ENCODE results near the gene SNTB2. TPM values are rescaled to one million over a fixed set of nuclear protein-coding genes. Genes with fewer than 3 reads are reported as not detected.

Gene SNTB2
- total and polyA plus RNA-seq, 2 of the 8 experiments (the other 6 are each of a cell fraction or from before 2014, with no cell fraction given): 6.0 to 16.1 TPM

- no peak overlapping the region for H3K4me2 ChIP-seq (ENCODE audit: insufficient read depth in 1 of 2, low read depth in 2 of 2, low read length in 2 of 2)
- TF ChIP-seq SIRT6 (IDR thresholded peaks at IDR 0.05; ENCODE audit: low read length): no peak
- no peak for TF ChIP-seq SIX5 (IDR thresholded peaks at IDR 0.05; ENCODE audit: low read depth, low read length)
- no peak for TF ChIP-seq CEBPB (IDR thresholded peaks at IDR 0.05; ENCODE audit: low read depth, low read length)
- no peak for TF ChIP-seq POLR2A (IDR thresholded peaks at IDR 0.05; ENCODE audit: control extremely low read depth in 1 of 2, low read depth in 2 of 2, low read length in 2 of 2)
- TF ChIP-seq JUN (IDR thresholded peaks at IDR 0.05; ENCODE audit: low read depth, low read length): no peak
- no peak for TF ChIP-seq YY1 (IDR thresholded peaks at IDR 0.05; ENCODE audit: low read depth, low read length)
- TF ChIP-seq TBP (IDR thresholded peaks at IDR 0.05; ENCODE audit: low read depth, low read length): no peak
- no peak for TF ChIP-seq PHF8 (conservative IDR thresholded peaks at IDR 0.05; ENCODE audit: low read depth, low read length)
- TF ChIP-seq TAF7 (optimal IDR thresholded peaks at IDR 0.05; ENCODE audit: borderline replicate concordance, low read depth, low read length): no peak
- no peak for TF ChIP-seq TCF12 (IDR thresholded peaks at IDR 0.05; ENCODE audit: low read depth, low read length)
- TF ChIP-seq RAD21 (IDR thresholded peaks at IDR 0.05 in 1 of 2, conservative IDR thresholded peaks at IDR 0.05 in 1 of 2; ENCODE audit: low read depth in 2 of 2, low read length in 2 of 2): no peak
- TF ChIP-seq SRF (IDR thresholded peaks at IDR 0.05; ENCODE audit: low read depth, low read length): no peak
- no peak for TF ChIP-seq CBX5 (IDR thresholded peaks at IDR 0.05; ENCODE audit: low read depth, low read length)
- TF ChIP-seq CBX8 (IDR thresholded peaks at IDR 0.05; ENCODE audit: borderline replicate concordance, low read depth, low read length): no peak
- TF ChIP-seq ZNF274 (IDR thresholded peaks at IDR 0.05; ENCODE audit: borderline replicate concordance, extremely low read depth, low read length): no peak
These were observed 86.0 kb downstream of the SNTB2 start for GRCh38 chr16:69273009-69273408.

More at GRCh38 chr16:69273009-69273408, 86.0 kb downstream of the SNTB2 start:
- WGBS, 2 experiments (ENCODE audit: extremely low coverage in 1 of 2, insufficient coverage in 1 of 2, insufficient read length in 1 of 2, insufficient replicate concordance in 2 of 2, low coverage in 1 of 2, low lambda C conversion rate in 2 of 2, missing lambda C conversion rate in 1 of 2): 99% methylated on average over 4 of the region's 4 CpGs; no CpG with 5 or more reads in 1 of the 2 experiments
- Histone ChIP-seq H4K91ac (replicated peaks; ENCODE audit: insufficient read length, low read length) (no peak overlapping the region), H3K4me1 (replicated peaks in 1 of 4; ENCODE audit: control insufficient read depth in 3 of 4, insufficient read depth in 4 of 4, low read length in 3 of 4) (no peaks in the 10 kb centered on the region), H2BK120ac (replicated peaks; ENCODE audit: low read depth, low read length) (no peak overlapping the region), H2BK15ac (ENCODE audit: low read length) (no peak overlapping the region), H2BK20ac (ENCODE audit: low read length) (no peak overlapping the region), H3K4me3 (ENCODE audit: extremely low read depth in 1 of 4, insufficient read depth in 2 of 4, low read depth in 3 of 4, low read length in 4 of 4) (no peak overlapping the region), H3K79me2 (ENCODE audit: control insufficient read depth in 1 of 2, insufficient read depth in 2 of 2, low read length in 2 of 2) (no peaks in the 10 kb centered on the region), H2BK12ac (ENCODE audit: low read depth, low read length) (no peak overlapping the region), H3K27ac (ENCODE audit: low read depth, low read length) (no peak overlapping the region), H3K23me2 (ENCODE audit: low read depth, low read length) (no peaks in the 10 kb centered on the region; the same call in 1 of the 2 replicates), H4K20me1 (replicated peaks in 1 of 2; ENCODE audit: control insufficient read depth in 1 of 2, insufficient read depth in 2 of 2, low read length in 2 of 2) (no peaks in the 10 kb centered on the region), H3K9ac (replicated peaks in 1 of 4; ENCODE audit: extremely low read depth in 1 of 4, low read depth in 3 of 4, low read length in 3 of 4) (no peak overlapping the region), H4K5ac (ENCODE audit: insufficient read length, low read depth, low read length) (no peak overlapping the region), H3K79me1 (ENCODE audit: low read depth, low read length) (no peaks in the 10 kb centered on the region), H3K14ac (ENCODE audit: insufficient read length) (no peak overlapping the region), H3K56ac (replicated peaks; ENCODE audit: insufficient read length, low read depth, low read length) (no peak overlapping the region), H3K9me3 (ENCODE audit: insufficient read depth in 2 of 2, low read depth in 1 of 2, low read length in 1 of 2) (no peaks in the 10 kb centered on the region), H4K8ac (ENCODE audit: extremely low read depth, insufficient read depth, low read length) (no peak overlapping the region; the same call in 1 of the 2 replicates), H2AK5ac (ENCODE audit: low read depth, low read length) (no peak overlapping the region), H3K36me3 (ENCODE audit: control insufficient read depth in 2 of 4, insufficient read depth in 4 of 4, low read length in 3 of 4) (peaks cover 0 to 8% (median 2%) of the 10 kb centered on the region in 4 experiments; a peak in 4 of 8 replicates), H2BK5ac (ENCODE audit: low read depth, low read length) (no peak overlapping the region), H2AFZ (ENCODE audit: low read length) (no peak overlapping the region), H3K4ac (replicated peaks; ENCODE audit: insufficient read length, low read depth, low read length) (no peak overlapping the region), H3K27me3 (replicated peaks in 1 of 4; ENCODE audit: control insufficient read depth in 3 of 4, extremely low read depth in 1 of 4, insufficient read depth in 3 of 4, low read length in 3 of 4) (no peaks in the 10 kb centered on the region), H3K23ac (ENCODE audit: insufficient read length) (no peak overlapping the region), H3K18ac (ENCODE audit: extremely low read depth, low read length) (no peak overlapping the region)
- DNase-seq (ENCODE audit: low read depth in 1 of 2, low spot score in 2 of 2) (no peak), FAIRE-seq (no peak)
- ChIA-PET POLR2A (ENCODE audit: partially characterized antibody) (no interaction called here), CTCF (ENCODE audit: partially characterized antibody) (interaction anchor here (1.3 kb wide), 1 partner anchor 13 kb away, joined by 6 read pairs; no protein-coding TSS in a partner anchor)
